Ovary (tissue), 9 donors: ENCODE results near the gene STARD9. TPM values are rescaled to one million over a fixed set of nuclear protein-coding genes. Genes with fewer than 3 reads are reported as not detected.

Experiments
- DNase-seq, 5 donors: peaks; one replicate each; pipeline ENCODE4 v3.0.0-alpha.2; 2019 to 2020
- H3K27ac ChIP-seq, 2 donors: fragments of 200-600 bp; one replicate each; pipeline versions ENCODE4 v1.5.1 to v1.8.0; 2019 to 2022
- H3K27me3 ChIP-seq: fragments of 200-600 bp; one replicate; pipeline ENCODE4 v1.8.0; 2022
- H3K36me3 ChIP-seq: fragments of 200-600 bp; sonication (generic); one replicate; pipeline ENCODE4 v1.5.1; 2019
- H3K4me1 ChIP-seq: one replicate; pipeline ENCODE4 v1.8.1; 2013; ENCODE audit warnings: mild to moderate bottlenecking, moderate library complexity; ENCODE audit not compliant: insufficient read depth
- H3K4me3 ChIP-seq: fragments of 200-600 bp; sonication (generic); one replicate; pipeline ENCODE4 v1.5.1; 2017
- H3K9me3 ChIP-seq, 2 donors: fragments of 200-600 bp in 1 of 2; sonication (generic) in 1 of 2; one replicate each; pipeline versions ENCODE4 v1.5.1 to v1.8.1; 2013 to 2019; ENCODE audit warnings: mild to moderate bottlenecking in 1 of 2, moderate library complexity in 1 of 2
- CTCF ChIP-seq, 3 donors: fragments of 450-650 bp in 2 of 3; fragments of 200-600 bp in 1 of 3; IDR thresholded peaks; one replicate each; pipeline versions ENCODE4 v1.5.1 to v1.8.0; 2016 to 2022; ENCODE audit warnings: antibody characterized with exemption in 3 of 3, mild to moderate bottlenecking in 1 of 3
- EP300 ChIP-seq: sonication (generic); formaldehyde crosslinking; IDR thresholded peaks from one replicate; pipeline ENCODE4 v1.6.1; 2017; ENCODE audit warnings: antibody characterized with exemption
- POLR2A ChIP-seq: fragments of 450-650 bp; IDR thresholded peaks from one replicate; pipeline ENCODE4 v1.6.1; 2017; ENCODE audit warnings: antibody characterized with exemption, mild to moderate bottlenecking, moderate library complexity
- WGBS, 3 donors: extraction: QIAGEN DNeasy Blood & Tissue Kit in 1 of 3; methylation state at CpG; one replicate each; pipeline versions ENCODE4 v1.1.5 to v1.1.7; 2013 to 2017; 5-methylcytosine and 5-hydroxymethylcytosine counted together
- intact Hi-C, 4 donors: fragments of 100-400 bp; cut with DNase I; formaldehyde crosslinking; loops; one replicate each; pipeline versions ENCODE4 v1.11.0 to v1.15.1; 2022 to 2023
- polyA plus RNA-seq, 2 donors: library from polyadenylated mRNA; stranded (reverse); fragments of 200-250 nt in 1 of 2; fragments of 350-450 nt in 1 of 2; fragmentation: Illumina TruSeq in 1 of 2; extraction: RNeasy Lipid Tissue Mini Kit (QIAGEN cat#74804) in 1 of 2; gene quantifications; one replicate each; pipeline ENCODE4 v1.2.3, GENCODE V29; 2013 to 2014
- total RNA-seq, 7 donors: library from RNA; depleted of rRNA in 2 of 7; stranded (reverse); fragments of >200 nt in 2 of 7; fragmentation: NEBNext Ultra II Directional in 3 of 7; extraction: Animal tissue kit (Norgen Biotek cat#: 25700) in 3 of 7; gene quantifications; one replicate each; pipeline versions ENCODE4 v1.1.0 to v1.2.4, GENCODE V29; 2016 to 2023
- donor health status: DM: no; HTN: no; CAD: no; lungs with moderate emphysema.
- donor health status: DM: no; HTN: no; CAD: no.
- donor health status: Bipolar disorder and iron deficiency.
- donor health status: DM: yes; HTN: yes; CAD: no.
- donor health status: DM: no; HTN: no; CAD: no.
- donor health status: DM: yes; HTN: yes; CAD: no.

The STARD9 gene
- total and polyA plus RNA-seq, 9 donors, result 11.3 to 40.3 (median 29.4) TPM

GRCh38 chr15:42693942-42694341 is 118.5 kb downstream of the STARD9 start:
- Histone ChIP-seq H3K36me3 (no peaks in the 10 kb centered on the region), H3K27ac (no peak overlapping the region), H3K4me3 (no peak overlapping the region), H3K4me1 (no peaks in the 10 kb centered on the region), H3K27me3 (no peaks in the 10 kb centered on the region), H3K9me3 (no peaks in the 10 kb centered on the region)
- WGBS, 3 donors, result 91 to 98% (median 96%) methylated on average over 6 of the region's 6 CpGs
- TF ChIP-seq CTCF (IDR thresholded peaks at IDR 0.05) (no peak), POLR2A (no peak), EP300 (no peak)
- intact Hi-C loops, result no loop called here
- no peak for DNase-seq

- Histone ChIP-seq H3K36me3 (no peaks in the 10 kb centered on the region), H3K4me1 (no peaks in the 10 kb centered on the region), H3K27me3 (no peaks in the 10 kb centered on the region), H3K27ac (no peak overlapping the region), H3K4me3 (no peak overlapping the region), H3K9me3 (no peaks in the 10 kb centered on the region)
- WGBS, 3 donors, result 92 to 97% (median 97%) methylated on average over 10 of the region's 10 CpGs
- TF ChIP-seq CTCF (IDR thresholded peaks at IDR 0.05) (no peak), EP300 (no peak), POLR2A (no peak)
- intact Hi-C loops, result no loop called here
- DNase-seq, result no peak
These were observed 119.0 kb downstream of the STARD9 start for GRCh38 chr15:42694398-42694797.

GRCh38 chr15:42695527-42696071 is 120.2 kb downstream of the STARD9 start:
- Histone ChIP-seq H3K36me3 (no peaks in the 10 kb centered on the region), H3K27ac (no peak overlapping the region), H3K27me3 (no peaks in the 10 kb centered on the region), H3K4me3 (no peak overlapping the region), H3K9me3 (no peaks in the 10 kb centered on the region), H3K4me1 (no peaks in the 10 kb centered on the region)
- DNase-seq, result no peak
- TF ChIP-seq POLR2A (no peak), CTCF (IDR thresholded peaks at IDR 0.05) (no peak), EP300 (no peak)
- WGBS, 3 donors, result 78 to 87% (median 86%) methylated on average over 6 of the region's 6 CpGs
- intact Hi-C loops, result no loop called here

- DNase-seq, result no peak
- no peak overlapping the region for H3K4me3 ChIP-seq
- H3K36me3 ChIP-seq, result no peaks in the 10 kb centered on the region
- H3K4me1 ChIP-seq, result no peaks in the 10 kb centered on the region
- no peak for TF ChIP-seq EP300
- no peak for TF ChIP-seq CTCF (IDR thresholded peaks at IDR 0.05)
- no peak for TF ChIP-seq POLR2A
- no peaks in the 10 kb centered on the region for H3K9me3 ChIP-seq
- no peaks in the 10 kb centered on the region for H3K27me3 ChIP-seq
- whole genome bisulfite sequencing, 3 donors, result 77 to 87% (median 81%) methylated on average over 5 of the region's 5 CpGs
- H3K27ac ChIP-seq, result no peak overlapping the region
- intact Hi-C loops, result no loop called here
These were observed 121.2 kb downstream of the STARD9 start for GRCh38 chr15:42696626-42697025.
